Neural cell (in vitro differentiated cells): ENCODE data around the gene DIP2C. TPM values are rescaled to one million over a fixed set of nuclear protein-coding genes. Genes with fewer than 3 reads are reported as not detected.

Experiments used
- H2AFZ ChIP-seq: fragments of 200-600, 300-800 bp; sonication (generic), shearing (Covaris generic); 2 replicates; pipeline ENCODE4 v1.6.0; 2014; ENCODE audit warnings: low read depth, mild to moderate bottlenecking, antibody characterized with exemption, low read length, moderate library complexity
- H3F3A ChIP-seq: fragments of 200-600 bp; shearing (Covaris generic); 2 replicates; pipeline ENCODE4 v1.6.1; 2016; ENCODE audit warnings: mild to moderate bottlenecking, moderate library complexity, mixed read lengths, antibody characterized with exemption, low read length; ENCODE audit not compliant: insufficient read depth, poor library complexity, severe bottlenecking
- H3K27ac ChIP-seq: fragments of 200-600, 300-800 bp; sonication (generic), shearing (Covaris generic); 2 replicates; pipeline ENCODE4 v1.5.1; 2014; ENCODE audit warnings: mild to moderate bottlenecking, low read length, moderate library complexity
- H3K27me3 ChIP-seq: fragments of 300-800, 200-600 bp; sonication (generic), shearing (Covaris generic); 2 replicates; pipeline ENCODE4 v1.6.0; 2014; ENCODE audit warnings: mild to moderate bottlenecking, low read depth, low read length, moderate library complexity; ENCODE audit not compliant: insufficient read depth
- H3K36me3 ChIP-seq: fragments of 300-800, 200-600 bp; sonication (generic), shearing (Covaris generic); 2 replicates; pipeline ENCODE4 v1.5.1; 2014; ENCODE audit warnings: mild to moderate bottlenecking, antibody characterized with exemption, low read length, moderate library complexity; ENCODE audit not compliant: insufficient read depth
- H3K4me2 ChIP-seq: fragments of 300-800, 200-600 bp; sonication (generic), shearing (Covaris generic); 2 replicates; pipeline ENCODE4 v1.6.0; 2014; ENCODE audit warnings: mild to moderate bottlenecking, low read length
- H3K4me3 ChIP-seq: fragments of 300-800, 200-600 bp; sonication (generic), shearing (Covaris generic); 2 replicates; pipeline ENCODE4 v1.5.1; 2014; ENCODE audit warnings: mild to moderate bottlenecking, low read length, moderate library complexity
- H3K79me2 ChIP-seq: fragments of 200-600 bp; shearing (Covaris generic); replicated peaks from 2 replicates; pipeline ENCODE4 v1.6.0; 2014; ENCODE audit warnings: mild to moderate bottlenecking, low read length, moderate library complexity; ENCODE audit not compliant: insufficient read depth
- H3K9ac ChIP-seq: fragments of 300-800, 200-600 bp; sonication (generic), shearing (Covaris generic); 2 replicates; pipeline ENCODE4 v1.6.1; 2016; ENCODE audit warnings: mild to moderate bottlenecking, low read length, mixed read lengths
- H3K9me2 ChIP-seq: fragments of 200-600 bp; shearing (Covaris generic); 2 replicates; pipeline ENCODE4 v1.6.1; 2016; ENCODE audit warnings: mild to moderate bottlenecking, low read length, mixed read lengths; ENCODE audit not compliant: insufficient read depth
- H3K9me3 ChIP-seq: fragments of 200-600, 300-800 bp; sonication (generic), shearing (Covaris generic); 2 replicates; pipeline ENCODE4 v1.6.1; 2016; ENCODE audit warnings: mild to moderate bottlenecking, mixed run types, low read length, moderate library complexity, mixed read lengths
- H4K20me1 ChIP-seq: fragments of 200-600 bp; shearing (Covaris generic); 2 replicates; pipeline ENCODE4 v1.6.1; 2016; ENCODE audit warnings: mild to moderate bottlenecking, mixed run types; ENCODE audit not compliant: insufficient read depth
- CTCF ChIP-seq: fragments of 450-650 bp; IDR thresholded peaks from 2 replicates; pipeline ENCODE4 v1.5.1; 2014; ENCODE audit warnings: antibody characterized with exemption, mild to moderate bottlenecking, moderate library complexity; ENCODE audit not compliant: poor library complexity, severe bottlenecking
- EP300 ChIP-seq: fragments of 450-650 bp; conservative IDR thresholded peaks from 2 replicates; pipeline ENCODE4 v1.6.1; 2014; ENCODE audit warnings: antibody characterized with exemption, mild to moderate bottlenecking, moderate library complexity; ENCODE audit not compliant: poor library complexity, severe bottlenecking
- EZH2 ChIP-seq: fragments of 200-600, 300-800 bp; shearing (Covaris generic), sonication (generic); IDR thresholded peaks from 2 replicates; pipeline ENCODE4 v1.6.1; 2014; ENCODE audit warnings: antibody characterized with exemption, low read length, borderline replicate concordance, mild to moderate bottlenecking; ENCODE audit not compliant: insufficient read depth, poor library complexity, severe bottlenecking
- MXI1 ChIP-seq: fragments of 450-650 bp; conservative IDR thresholded peaks from 2 replicates; pipeline ENCODE4 v1.6.1; 2014; ENCODE audit warnings: antibody characterized with exemption, mild to moderate bottlenecking; ENCODE audit not compliant: poor library complexity, severe bottlenecking
- POLR2AphosphoS5 ChIP-seq: IDR thresholded peaks from 2 replicates; pipeline ENCODE4 v1.6.1; 2012
- RAD21 ChIP-seq: fragments of 450-650 bp; conservative IDR thresholded peaks from 2 replicates; pipeline ENCODE4 v1.6.1; 2014; ENCODE audit warnings: antibody characterized with exemption, mild to moderate bottlenecking, moderate library complexity
- SMC3 ChIP-seq: fragments of 450-650 bp; conservative IDR thresholded peaks from 2 replicates; pipeline ENCODE4 v1.6.1; 2014; ENCODE audit warnings: antibody characterized with exemption, mild to moderate bottlenecking, moderate library complexity; ENCODE audit not compliant: poor library complexity
- TAF1 ChIP-seq: IDR thresholded peaks from 2 replicates; pipeline ENCODE4 v1.6.1; 2012; ENCODE audit warnings: low read depth
- polyA plus RNA-seq: library from polyadenylated mRNA; depleted of rRNA; stranded (reverse); fragments of >200 nt; gene quantifications from 2 replicates; pipeline ENCODE4 v1.2.3, GENCODE V29; 2014
- TF ChIP-seq, protein P1 (sequence below): IDR thresholded peaks from 2 replicates; pipeline ENCODE4 v1.6.1; 2012; ENCODE audit warnings: borderline replicate concordance

The DIP2C gene
- polyA plus RNA-seq, 1 donor from 2014 or later: 24.1 TPM

- Histone ChIP-seq H3K4me2 (no peak overlapping the region), H3K79me2 (peaks cover 55% of the 10 kb centered on the region), H2AFZ (no peak overlapping the region), H3K9me3 (no peaks in the 10 kb centered on the region), H3K4me3 (no peak overlapping the region), H3K27me3 (no peaks in the 10 kb centered on the region), H3K27ac (no peak overlapping the region), H3K9me2 (no peaks in the 10 kb centered on the region), H4K20me1 (peaks cover 17% of the 10 kb centered on the region), H3F3A (no peaks in the 10 kb centered on the region), H3K36me3 (no peaks in the 10 kb centered on the region), H3K9ac (no peak overlapping the region)
- TF ChIP-seq SMC3 (no peak), EP300 (peak; percentile 37)
- TF ChIP-seq, protein P1, sequence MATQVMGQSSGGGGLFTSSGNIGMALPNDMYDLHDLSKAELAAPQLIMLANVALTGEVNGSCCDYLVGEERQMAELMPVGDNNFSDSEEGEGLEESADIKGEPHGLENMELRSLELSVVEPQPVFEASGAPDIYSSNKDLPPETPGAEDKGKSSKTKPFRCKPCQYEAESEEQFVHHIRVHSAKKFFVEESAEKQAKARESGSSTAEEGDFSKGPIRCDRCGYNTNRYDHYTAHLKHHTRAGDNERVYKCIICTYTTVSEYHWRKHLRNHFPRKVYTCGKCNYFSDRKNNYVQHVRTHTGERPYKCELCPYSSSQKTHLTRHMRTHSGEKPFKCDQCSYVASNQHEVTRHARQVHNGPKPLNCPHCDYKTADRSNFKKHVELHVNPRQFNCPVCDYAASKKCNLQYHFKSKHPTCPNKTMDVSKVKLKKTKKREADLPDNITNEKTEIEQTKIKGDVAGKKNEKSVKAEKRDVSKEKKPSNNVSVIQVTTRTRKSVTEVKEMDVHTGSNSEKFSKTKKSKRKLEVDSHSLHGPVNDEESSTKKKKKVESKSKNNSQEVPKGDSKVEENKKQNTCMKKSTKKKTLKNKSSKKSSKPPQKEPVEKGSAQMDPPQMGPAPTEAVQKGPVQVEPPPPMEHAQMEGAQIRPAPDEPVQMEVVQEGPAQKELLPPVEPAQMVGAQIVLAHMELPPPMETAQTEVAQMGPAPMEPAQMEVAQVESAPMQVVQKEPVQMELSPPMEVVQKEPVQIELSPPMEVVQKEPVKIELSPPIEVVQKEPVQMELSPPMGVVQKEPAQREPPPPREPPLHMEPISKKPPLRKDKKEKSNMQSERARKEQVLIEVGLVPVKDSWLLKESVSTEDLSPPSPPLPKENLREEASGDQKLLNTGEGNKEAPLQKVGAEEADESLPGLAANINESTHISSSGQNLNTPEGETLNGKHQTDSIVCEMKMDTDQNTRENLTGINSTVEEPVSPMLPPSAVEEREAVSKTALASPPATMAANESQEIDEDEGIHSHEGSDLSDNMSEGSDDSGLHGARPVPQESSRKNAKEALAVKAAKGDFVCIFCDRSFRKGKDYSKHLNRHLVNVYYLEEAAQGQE: no peak
Measured at GRCh38 chr10:489330-489729, 200.1 kb downstream of the DIP2C start.

DNA sequence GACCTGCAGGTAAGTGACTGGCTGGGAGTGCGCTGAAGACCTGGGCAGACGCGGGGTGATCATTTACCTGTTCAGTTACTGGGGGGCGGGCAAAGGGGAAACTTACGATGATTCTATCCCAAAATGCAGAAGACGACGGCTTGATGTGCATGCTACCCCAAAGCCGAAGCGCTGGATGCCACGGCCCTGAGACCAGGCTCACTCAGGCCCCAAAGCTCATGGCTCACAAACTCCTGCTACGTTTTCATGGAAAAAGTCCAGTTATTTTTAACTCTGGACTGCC lies 200.6 kb downstream of the DIP2C start:
- H4K20me1 ChIP-seq: peaks cover 17% of the 10 kb centered on the region
- no peaks in the 10 kb centered on the region for H3K9me3 ChIP-seq

More for the DNA sequence above, 200.6 kb downstream of the DIP2C start:
- H3K27me3 ChIP-seq: no peaks in the 10 kb centered on the region
- no peak for TF ChIP-seq POLR2AphosphoS5
- TF ChIP-seq, protein P1: no peak
- no peak for TF ChIP-seq TAF1
- TF ChIP-seq RAD21: no peak
- TF ChIP-seq EP300: no peak
- no peak for TF ChIP-seq SMC3
- TF ChIP-seq MXI1: no peak
- TF ChIP-seq CTCF: no peak
- no peak for TF ChIP-seq EZH2
- no peak overlapping the region for H3K9ac ChIP-seq
- no peak overlapping the region for H2AFZ ChIP-seq
- no peak overlapping the region for H3K27ac ChIP-seq
- H3K36me3 ChIP-seq: no peaks in the 10 kb centered on the region
- no peak overlapping the region for H3K4me3 ChIP-seq
- H3K9me2 ChIP-seq: no peaks in the 10 kb centered on the region
- H3F3A ChIP-seq: no peaks in the 10 kb centered on the region
- no peak overlapping the region for H3K4me2 ChIP-seq
- peaks cover 50% of the 10 kb centered on the region for H3K79me2 ChIP-seq
